GM18870 (cell line): ENCODE data around the gene COL23A1.
"Not testable (repeated sequence)": the region's sequence is repeated elsewhere in the genome, so short reads cannot be mapped to it uniquely, and the experiment has no call there.

ENCODE experiments used
- ATAC-seq: cut with Tn5 transposase; IDR thresholded peaks from one replicate; pipeline ENCODE4 v1.9.1; 2021; ENCODE audit warnings: moderate library complexity; ENCODE audit not compliant: unreplicated experiment

COL23A1 gene

DNA sequence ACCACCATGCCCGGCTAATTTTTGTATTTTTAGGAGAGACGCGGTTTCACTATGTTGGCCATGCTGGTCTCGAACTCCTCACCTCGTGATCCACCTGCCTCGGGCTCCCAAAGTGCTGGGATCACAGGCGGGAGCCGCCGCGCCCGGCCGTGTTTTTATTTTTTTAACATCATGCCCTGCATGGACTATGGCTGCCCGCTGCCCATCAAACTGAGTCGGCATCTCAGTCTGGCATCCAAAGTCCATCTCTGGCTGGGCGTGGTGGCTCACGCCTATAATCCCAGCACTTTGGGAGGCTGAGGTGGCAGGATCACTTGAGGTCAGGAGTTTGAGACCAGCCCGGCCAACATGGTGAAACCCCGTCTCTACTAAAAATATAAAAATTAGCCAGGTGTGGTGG lies 336.6 kb downstream of the COL23A1 start:
- ATAC-seq = not testable (repeated sequence)

DNA sequence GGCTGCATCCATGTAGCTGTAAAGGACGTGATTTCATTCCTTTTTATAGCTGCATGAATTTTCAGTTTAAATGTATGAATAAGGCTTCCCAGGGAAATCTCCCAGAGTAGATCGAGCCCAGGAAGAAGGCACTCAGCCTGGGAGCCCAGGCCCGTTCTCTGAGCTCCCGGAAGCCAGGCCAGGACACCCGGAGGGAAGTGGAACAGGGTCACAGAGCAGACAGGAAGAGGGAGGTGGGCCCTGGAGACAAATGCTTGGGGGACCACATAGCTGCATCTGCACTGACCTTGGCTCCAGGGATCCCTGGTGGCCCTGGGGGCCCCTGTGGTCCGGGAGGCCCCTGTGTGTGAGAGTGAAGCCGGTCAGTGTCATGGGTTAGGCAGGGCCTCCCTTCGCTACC lies 337.9 kb downstream of the COL23A1 start:
- no peak for ATAC-seq

DNA sequence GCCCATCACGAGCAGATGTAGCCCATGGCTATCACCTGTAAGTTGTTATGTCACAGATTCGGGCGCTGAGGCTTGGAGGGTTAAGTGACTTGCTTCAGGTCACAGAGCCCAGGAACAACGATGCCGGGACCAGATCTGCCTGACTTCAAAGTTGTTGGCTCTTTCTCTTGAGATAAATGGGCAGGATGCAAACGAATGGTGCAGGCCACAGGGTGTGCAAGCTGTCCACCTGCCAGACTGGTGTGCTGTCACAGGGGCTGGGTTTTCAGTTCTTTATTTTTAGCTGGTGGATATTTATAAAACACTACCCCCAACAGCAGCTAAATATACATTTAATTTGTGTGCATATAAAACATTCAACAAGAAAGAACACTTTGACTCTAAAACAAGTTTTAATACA lies 339.9 kb downstream of the COL23A1 start:
- ATAC-seq = no peak

DNA sequence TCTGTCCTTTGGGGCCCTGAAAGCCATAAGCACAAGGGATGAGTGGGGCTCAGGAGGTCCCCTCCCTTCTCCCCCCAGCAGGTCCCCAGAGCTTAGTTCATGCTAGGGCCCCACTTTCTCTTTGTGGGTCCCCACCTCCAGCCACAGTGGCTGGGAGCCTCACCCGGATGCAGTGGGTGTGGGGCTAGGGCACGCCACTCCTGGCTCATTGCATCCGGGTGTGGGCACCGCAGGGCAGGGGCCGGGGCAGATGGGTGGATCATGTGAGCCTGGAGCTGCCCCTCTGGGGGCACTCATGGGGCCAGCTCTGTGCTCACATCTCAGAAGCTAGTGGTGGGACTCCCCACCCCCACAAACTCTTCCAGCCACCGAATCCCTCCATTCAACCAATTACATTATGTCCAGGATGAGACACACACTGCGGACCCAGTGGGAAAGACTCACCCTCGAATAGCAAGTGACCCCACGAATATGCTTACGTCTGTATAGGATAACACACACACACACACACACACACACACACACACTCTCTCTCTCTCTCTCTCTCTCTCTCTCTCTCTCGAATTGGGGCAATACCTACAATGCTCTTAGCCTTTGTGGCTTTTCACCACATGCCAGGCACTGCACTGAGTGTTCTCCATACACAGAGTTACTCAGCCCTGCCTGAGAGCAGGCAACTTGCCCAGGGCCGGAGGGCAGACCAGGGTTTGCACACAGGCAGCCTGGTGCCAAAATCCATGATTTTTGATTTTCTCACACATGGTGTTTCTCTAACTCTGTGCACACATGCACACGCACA lies 340.8 kb downstream of the COL23A1 start:
- no peak for ATAC-seq

DNA sequence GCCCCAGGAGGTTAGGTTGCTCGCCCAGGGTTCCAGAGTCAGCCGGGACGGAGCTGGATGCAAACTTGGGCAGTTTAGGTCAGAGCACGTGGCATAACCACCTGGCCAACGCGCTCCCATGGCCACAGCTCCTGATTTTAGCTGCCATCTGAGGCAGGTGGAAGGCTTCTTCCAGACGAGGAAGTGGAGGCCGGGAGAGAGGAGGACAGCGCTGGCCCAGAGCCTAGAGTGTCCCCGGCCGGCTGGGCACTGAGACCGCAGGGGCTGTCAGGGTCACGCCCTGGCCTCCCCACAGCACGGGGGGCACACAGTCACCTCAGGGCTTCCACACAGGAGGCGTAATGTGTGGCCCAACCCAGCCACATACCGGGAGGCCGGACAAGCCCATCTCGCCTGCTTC lies 341.4 kb downstream of the COL23A1 start:
- ATAC-seq = no peak

DNA sequence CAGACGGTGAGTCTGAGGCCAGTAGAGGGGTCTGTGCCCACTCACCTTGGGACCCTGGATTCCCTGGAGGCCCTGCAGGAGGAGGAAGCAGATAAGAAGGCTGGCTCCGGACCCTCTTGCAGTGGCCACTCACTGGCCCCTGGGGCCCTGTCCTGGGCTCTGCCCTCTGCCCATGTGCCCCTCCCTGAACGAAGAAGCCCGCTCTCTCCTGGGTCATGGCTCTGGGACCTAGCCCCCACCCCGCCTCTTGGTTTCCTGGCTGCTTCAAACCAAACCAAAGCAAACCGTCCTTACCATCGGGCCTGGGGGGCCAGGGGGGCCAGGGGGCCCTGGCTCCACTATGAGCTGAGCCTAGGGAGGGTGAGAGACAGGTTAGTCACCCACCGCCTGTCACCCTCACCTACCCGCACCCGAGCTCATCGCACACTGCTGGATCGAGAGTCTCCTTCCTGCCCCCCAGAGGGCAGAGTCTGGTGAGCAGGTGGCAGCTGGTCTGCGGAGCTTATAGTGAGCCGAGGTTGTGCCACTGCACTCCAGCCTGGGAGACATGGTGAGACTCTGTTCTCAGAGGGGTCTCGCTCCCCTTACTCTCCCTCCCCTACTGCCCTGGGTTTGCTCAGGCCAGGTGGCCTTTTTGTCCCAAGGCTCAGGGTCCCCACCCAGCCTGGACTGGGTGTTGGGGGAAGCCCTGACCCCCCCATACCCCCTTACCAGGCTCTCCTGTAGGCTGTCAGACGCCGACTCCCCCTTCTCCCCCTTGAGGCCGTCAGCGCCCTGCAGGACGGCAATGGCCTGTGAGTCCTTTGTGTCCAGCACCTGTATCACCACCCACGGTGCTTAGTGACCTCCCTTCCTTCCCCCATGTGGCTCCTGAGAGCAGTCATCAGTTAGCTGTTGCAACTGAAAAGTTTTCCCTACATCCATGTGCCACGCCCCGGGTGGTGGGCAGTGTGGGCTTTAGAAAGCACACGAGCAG lies 342.4 kb downstream of the COL23A1 start:
- no peak for ATAC-seq

DNA sequence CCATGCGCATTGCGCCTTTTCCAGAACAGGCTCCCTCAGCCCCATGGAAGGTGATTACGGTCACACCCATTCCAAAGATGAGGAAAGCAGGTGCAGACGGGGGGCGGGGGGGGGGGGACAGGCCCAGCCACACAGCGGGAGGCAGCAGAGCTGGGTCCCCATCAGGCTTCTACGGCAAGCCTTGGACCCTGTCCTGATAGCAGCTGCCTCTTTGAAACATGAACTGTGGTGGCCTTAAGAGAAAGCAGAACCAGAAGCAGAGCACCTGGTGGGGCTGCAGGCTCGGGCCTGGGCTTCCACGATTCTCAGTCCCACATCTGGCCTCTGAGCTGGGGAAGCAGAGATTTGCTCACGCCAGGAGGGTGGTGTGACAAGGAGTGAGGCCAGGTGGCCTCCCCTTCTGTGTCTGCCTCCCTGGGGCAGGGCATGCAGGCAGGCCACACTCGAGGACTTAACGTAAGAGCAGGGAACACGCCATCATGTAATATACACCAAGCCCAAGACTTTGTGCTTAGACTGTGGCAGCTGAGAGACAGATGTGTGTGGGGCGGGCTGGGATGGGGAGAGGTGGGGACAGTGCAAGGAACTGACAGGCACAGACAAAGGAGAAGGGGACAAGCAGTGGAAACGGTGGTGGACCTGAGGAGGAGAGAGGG lies 343.4 kb downstream of the COL23A1 start:
- no peak for ATAC-seq

DNA sequence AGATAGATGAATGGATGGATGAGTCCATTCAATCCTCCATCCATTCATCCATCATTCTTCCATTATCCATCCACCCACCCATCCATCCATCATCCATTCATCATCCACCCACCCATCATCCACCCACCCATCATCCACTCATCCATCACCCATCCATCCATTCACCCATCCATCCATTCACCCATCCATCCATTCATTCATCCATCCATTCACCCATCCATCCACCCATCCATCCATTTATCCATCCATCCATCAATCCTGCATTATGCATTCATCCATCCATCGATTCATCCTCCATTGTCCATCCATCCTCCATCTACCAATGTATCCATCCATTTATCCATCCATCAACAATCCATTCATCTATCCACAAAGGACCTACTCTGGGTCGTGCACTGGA lies 344.8 kb downstream of the COL23A1 start:
- ATAC-seq = no peak

DNA sequence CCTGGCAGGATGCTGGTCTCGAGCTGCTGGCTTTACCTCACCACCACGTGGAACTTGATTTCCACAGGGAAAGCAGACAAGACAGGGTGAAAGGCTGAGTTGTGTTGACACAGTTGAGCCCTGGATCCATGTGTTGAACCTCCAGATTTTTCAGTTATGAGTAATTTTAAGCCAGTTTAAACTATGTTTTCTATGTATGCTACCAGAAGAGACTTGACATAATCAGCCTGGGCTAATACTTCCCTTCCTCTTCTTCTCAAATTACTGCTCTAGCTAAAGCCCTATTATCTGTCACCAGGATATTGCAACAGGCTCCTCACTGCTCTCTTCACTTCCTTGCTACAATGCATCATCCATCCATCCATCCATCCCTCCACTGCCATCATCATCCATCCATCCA lies 345.6 kb downstream of the COL23A1 start:
- no peak for ATAC-seq

DNA sequence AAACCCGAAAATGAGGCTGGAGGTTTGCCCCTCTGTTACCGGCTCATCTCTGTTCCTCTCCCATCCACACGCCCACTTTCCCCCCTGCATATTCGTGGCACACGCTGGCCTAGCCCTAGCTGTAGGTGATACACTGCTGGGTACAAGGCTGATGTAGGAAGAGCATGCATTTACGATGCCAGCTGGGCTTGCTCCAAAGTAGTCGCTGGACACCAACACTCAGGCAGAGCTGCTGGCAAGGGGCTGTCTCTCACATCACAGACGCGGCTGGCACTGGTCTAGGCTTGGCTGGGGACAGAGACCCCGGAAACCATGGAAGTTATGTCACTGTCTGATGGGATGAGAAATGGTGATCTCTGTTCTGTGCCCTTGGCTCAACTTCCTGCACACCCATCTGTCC lies 347.8 kb downstream of the COL23A1 start:
- ATAC-seq = no peak

DNA sequence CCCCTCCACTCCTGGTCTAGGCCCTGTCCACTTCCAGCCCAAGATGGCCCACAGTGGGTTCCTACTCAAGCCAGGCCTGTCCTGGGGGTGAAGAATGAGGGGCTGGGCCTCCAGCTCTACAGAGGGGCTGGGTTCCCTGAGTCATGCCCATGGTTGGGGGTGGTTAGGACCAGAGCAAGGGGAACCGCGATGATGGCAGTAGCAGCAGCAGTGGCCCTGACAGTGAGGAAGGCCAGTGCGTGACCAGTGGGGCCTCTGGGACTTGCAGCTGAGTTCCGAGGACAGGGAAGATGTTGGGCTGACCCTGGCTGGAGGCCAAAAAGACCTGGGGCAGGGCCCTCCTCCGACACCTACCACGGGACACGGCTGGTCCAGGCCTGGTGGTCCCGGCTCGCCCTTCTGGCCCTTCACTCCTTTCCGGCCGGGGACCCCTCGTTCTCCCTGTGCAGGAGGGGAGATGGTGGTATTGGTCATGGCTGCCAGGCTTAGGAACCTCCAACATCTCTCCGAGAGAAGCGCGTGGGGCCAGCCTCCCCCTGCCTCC lies 348.4 kb downstream of the COL23A1 start:
- no peak for ATAC-seq

DNA sequence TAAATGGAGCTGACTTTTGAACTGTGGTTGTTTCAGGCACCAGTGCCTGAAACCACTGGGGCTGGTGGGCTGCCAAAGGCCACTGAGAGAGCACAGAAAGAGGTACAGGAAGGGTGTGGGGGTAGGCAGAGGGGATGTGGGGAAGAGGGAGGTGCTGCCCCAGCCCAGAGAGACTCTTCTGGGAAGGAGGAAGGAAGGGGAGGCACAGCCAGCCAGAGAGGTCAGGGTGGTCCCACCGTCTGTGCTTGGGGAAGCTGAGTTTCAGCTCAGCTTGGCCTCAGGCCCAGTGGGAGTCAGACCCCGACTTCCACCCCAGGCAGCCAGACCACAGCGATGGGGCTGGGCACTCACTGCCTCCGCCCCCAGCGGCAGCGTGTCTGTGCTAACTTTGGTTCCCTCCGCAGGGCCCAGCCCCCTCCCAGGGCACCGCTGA lies 348.9 kb downstream of the COL23A1 start:
- no peak for ATAC-seq

DNA sequence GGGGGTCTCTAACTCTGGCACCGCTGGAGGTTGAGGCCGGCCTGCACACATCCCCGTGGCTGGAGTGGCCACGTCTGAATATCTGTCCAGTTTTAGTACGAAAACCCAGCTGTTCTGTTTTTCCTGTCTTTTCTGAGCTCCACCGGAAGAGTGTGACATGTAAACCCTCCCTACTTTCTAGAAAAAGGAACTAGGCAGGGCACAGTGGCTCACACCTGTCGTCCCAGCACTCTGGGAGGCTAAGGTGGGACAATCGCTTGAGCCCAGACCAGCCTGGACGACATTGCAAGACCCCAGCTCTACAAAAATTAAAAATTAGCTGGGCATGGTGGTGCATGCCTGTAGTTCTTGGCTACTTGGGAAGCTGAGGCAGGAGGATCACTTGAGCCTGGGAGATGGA lies 349.4 kb downstream of the COL23A1 start:
- ATAC-seq = no peak

DNA sequence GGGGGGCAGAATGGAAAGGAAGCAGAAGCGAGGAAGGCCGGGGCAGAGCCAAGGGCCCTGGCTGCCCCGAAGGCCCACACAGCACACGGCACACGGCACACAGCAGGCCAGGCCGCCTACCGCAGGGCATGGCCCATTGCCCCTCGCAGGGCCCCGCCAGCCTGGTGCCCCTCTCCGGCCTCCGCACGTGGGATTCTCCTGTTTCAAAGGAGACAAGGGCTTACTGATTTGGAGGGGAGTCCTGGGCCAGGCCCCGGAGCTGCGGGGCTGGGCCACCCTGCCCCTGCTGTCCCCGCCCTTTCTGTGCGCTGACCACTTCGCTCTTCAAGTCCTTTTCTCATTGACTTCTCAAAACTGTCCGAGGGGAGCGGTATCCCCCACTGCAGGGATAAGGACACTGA lies 349.9 kb downstream of the COL23A1 start:
- no peak for ATAC-seq

DNA sequence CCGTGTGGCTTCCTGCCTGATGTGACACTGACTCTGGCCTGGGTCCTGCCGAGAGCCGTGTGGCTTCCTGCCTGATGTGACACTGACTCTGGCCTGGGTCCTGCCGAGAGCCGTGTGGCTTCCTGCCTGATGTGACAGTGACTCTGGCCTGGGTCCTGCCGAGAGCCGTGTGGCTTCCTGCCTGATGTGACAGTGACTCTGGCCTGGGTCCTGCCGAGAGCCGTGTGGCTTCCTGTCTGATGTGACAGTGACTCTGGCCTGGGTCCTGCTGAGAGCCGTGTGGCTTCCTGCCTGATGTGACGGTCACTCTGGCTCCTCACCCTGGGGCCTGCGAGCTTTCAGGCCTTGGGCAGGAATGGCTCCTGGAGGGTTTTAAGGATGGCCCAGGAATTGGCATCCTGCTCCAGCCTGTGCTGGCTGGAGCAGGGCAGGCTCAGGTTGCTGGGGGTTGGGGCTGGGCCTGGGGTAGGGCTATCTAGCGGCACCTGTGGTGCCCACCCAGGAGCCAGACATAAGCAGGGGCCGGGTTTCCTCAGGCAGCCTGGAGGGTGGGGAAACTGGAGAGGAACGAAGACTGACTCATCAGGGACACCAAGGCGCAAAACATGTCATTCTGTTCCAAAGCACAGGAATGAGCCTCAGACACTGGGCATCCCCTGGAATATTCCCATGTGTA lies 350.4 kb downstream of the COL23A1 start:
- not testable (repeated sequence) for ATAC-seq

DNA sequence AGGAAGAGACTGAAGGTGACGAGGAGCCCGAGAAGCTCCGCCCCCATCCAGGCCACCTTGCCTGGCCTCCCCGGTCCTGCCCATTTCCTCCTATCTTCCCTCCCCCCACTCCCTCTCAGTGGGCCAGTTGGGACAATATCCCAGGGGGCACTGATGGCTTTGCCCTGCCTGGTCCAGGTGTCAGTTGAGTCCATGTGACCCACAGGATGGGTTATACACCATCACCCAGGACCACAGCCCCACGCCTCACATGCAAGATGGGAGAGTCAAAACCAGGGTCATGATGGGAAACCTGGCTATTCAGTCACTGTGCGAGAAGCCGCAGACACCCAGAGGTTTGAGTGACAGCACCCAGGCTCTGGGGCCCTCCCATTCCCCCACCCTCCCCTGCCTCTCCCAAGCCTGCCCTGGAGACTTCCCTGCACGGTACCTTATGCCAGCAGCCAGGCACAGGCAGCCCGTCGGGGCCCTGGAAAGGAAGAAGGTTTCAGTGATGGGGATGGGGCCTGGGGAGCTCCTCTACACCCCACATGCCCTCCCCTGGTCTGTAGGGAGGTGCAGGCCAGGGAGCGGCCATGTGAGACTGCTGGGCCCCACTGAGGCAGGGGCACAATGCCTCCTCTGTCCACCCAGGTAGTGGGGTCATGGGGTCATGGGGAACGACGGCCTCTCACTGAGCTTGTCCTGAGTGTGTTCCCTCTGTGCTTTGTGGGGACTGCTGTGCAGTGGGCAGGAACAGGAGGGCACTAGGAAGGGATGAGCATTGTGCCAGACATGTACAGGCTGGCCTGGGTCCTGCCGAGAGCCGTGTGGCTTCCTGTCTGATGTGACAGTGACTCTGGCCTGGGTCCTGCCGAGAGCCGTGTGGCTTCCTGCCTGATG lies 351.2 kb downstream of the COL23A1 start:
- ATAC-seq = no peak

DNA sequence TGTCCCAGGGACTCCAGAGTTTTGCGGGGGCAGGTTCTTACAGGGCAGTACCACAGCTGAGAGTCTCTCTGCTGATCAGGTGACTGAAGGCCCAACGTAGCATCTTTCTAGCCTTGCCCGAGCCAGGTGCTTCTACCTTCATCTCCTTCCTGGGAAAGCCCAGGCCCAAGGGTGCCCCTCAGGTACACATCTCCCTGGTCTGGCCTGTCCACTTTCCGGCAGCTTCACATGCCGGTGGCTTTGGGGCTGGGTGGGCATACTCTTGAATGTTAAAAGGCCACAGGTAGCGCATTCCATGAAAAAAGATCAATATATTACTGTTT lies 351.9 kb downstream of the COL23A1 start:
- ATAC-seq = no peak

DNA sequence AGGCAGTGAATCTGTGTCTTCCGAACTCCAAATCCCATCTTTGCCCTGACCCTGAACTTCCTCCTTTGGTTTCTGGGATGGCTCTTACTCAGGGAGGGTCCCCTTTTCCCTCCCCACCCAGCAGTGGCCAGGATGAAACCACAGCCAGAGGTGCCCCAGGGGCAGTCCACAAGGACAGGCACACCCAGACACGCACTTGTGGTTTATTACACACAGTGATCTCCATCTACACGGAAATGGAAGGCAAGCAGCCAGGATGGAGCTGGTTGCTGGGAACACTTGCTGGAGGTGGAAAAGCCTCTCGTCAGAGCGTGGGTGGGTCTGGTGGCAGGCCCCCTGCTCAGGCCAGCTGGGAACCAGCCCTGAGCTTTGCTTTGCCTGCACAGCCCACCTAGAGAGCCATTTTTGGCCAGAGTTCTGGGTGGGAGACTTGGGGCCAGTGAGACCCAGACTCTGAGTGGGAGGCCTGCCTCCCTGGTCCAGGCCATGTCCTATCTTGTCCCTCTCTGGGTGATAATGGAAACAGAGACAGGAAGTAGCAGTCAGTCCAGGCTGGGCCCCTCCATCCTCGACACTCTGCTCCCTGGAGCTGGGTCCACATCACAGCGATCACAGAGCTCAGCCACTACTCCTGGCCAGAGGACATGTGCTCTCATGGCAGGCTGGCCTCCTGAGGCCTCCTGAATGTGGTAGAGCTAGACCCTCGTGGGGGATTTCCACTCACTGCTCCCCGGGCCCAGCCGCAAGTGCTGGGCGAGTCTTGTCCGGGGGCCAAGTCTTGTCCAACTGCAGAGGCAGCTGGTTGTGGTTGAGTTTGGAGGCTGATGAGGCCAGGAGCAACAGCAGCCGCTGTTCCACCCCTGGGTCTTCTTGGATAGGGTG lies 352.5 kb downstream of the COL23A1 start:
- ATAC-seq = no peak

DNA sequence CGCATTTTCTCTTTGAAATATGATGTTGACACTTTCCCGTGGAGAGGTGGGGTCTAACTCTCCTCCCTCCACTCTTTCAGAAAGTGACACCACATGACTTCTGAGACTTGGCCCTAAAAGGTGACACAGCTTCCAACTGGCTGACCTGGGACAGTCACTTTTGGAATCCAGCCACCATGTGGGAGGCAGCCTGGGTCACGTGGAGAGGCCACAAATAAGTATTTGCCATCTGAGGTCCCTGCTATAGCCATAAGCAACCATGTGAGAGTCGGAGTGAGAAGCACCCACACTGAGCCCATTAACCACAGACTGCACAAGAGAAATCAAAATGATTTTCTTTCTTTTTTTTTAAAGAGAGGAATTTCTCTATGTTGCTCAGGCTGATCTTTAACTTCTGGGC lies 353.5 kb downstream of the COL23A1 start:
- no peak for ATAC-seq
